Measurements from ENCODE around the gene POLA1.

The POLA1 gene

DNA sequence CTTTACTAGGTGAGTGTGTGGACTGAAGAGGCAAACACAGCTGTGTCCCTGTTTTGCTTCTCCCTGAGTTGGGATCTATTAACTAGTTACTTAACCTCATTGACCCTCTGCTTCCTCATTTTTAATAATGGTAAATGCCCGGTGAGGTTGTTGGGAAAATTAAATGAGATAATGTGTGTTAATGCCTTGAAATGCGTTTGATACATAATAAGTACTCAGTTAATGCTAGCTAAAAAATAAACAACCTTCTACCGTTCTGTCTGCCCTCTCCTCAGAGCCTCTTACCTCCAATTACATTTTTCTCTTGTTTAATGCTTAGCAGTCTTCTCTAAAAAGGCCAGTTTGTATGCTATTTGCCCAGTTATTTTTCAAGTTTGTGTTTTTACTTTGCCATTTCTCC lies 70.3 kb downstream of the POLA1 start:
- Histone ChIP-seq H3K79me2 (ENCODE audit: low read length) (no peaks in the 10 kb centered on the region), H4K20me1 (ENCODE audit: insufficient read depth, low read length) (no peaks in the 10 kb centered on the region), H3K9me3 (replicated peaks; ENCODE audit: insufficient read depth, low read length) (no peaks in the 10 kb centered on the region), H3K9me2 (replicated peaks; ENCODE audit: insufficient read depth, low read length) (no peaks in the 10 kb centered on the region), H2AFZ (ENCODE audit: low read length) (no peak overlapping the region), H3F3A (ENCODE audit: insufficient read depth, low read length) (no peaks in the 10 kb centered on the region), H3K27ac (ENCODE audit: low read length) (no peak overlapping the region), H3K36me3 (replicated peaks; ENCODE audit: insufficient read depth, low read length) (no peaks in the 10 kb centered on the region; the same call in 1 of the 2 replicates), H3K9ac (ENCODE audit: low read length) (no peak overlapping the region), H3K4me1 (ENCODE audit: low read length) (no peaks in the 10 kb centered on the region), H3K4me3 (ENCODE audit: low read length) (no peak overlapping the region), H3K27me3 (replicated peaks; ENCODE audit: insufficient read depth, low read length) (no peaks in the 10 kb centered on the region), H3K4me2 (ENCODE audit: low read depth, low read length) (no peak overlapping the region)
- TF ChIP-seq EZH2 (optimal IDR thresholded peaks at IDR 0.05; ENCODE audit: low read depth, low read length) (no peak), EZH2phosphoT487 (IDR thresholded peaks at IDR 0.05; ENCODE audit: low read length) (no peak)
- TF ChIP-seq, protein P1, sequence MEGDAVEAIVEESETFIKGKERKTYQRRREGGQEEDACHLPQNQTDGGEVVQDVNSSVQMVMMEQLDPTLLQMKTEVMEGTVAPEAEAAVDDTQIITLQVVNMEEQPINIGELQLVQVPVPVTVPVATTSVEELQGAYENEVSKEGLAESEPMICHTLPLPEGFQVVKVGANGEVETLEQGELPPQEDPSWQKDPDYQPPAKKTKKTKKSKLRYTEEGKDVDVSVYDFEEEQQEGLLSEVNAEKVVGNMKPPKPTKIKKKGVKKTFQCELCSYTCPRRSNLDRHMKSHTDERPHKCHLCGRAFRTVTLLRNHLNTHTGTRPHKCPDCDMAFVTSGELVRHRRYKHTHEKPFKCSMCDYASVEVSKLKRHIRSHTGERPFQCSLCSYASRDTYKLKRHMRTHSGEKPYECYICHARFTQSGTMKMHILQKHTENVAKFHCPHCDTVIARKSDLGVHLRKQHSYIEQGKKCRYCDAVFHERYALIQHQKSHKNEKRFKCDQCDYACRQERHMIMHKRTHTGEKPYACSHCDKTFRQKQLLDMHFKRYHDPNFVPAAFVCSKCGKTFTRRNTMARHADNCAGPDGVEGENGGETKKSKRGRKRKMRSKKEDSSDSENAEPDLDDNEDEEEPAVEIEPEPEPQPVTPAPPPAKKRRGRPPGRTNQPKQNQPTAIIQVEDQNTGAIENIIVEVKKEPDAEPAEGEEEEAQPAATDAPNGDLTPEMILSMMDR (IDR thresholded peaks at IDR 0.05; ENCODE audit: low read length): no peak
- DNase-seq: no peak

DNA sequence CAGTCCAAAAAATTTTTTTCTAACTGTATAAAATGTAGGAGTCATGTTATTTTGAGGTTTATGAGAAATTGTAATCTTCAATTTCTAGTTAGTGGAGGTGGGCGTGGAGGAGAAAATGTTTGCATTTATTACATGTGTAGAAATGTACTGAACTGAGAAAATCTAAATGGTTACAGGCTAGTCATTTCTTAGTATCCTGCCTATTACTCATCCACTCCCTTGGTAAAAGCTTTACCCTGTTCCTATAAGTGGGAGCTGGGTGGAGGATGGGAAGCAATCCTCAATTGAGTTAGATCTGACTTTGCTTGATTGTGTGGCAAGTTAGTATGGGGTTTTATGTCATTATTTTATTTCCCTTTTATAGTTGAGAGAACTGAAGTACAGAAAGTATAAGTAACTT lies 73.8 kb downstream of the POLA1 start:
- Histone ChIP-seq H3K9me3 (replicated peaks; ENCODE audit: insufficient read depth, low read length) (no peaks in the 10 kb centered on the region), H3K4me2 (ENCODE audit: low read depth, low read length) (no peak overlapping the region), H3K4me1 (ENCODE audit: low read length) (no peaks in the 10 kb centered on the region), H3F3A (ENCODE audit: insufficient read depth, low read length) (no peaks in the 10 kb centered on the region), H3K9ac (ENCODE audit: low read length) (no peak overlapping the region), H3K79me2 (ENCODE audit: low read length) (no peaks in the 10 kb centered on the region), H3K36me3 (replicated peaks; ENCODE audit: insufficient read depth, low read length) (no peaks in the 10 kb centered on the region), H3K4me3 (ENCODE audit: low read length) (no peak overlapping the region), H4K20me1 (ENCODE audit: insufficient read depth, low read length) (no peaks in the 10 kb centered on the region), H3K9me2 (replicated peaks; ENCODE audit: insufficient read depth, low read length) (no peaks in the 10 kb centered on the region), H2AFZ (ENCODE audit: low read length) (no peak overlapping the region), H3K27me3 (replicated peaks; ENCODE audit: insufficient read depth, low read length) (no peaks in the 10 kb centered on the region), H3K27ac (ENCODE audit: low read length) (no peak overlapping the region)
- TF ChIP-seq, protein P1 (IDR thresholded peaks at IDR 0.05; ENCODE audit: low read length): no peak
- TF ChIP-seq EZH2 (optimal IDR thresholded peaks at IDR 0.05; ENCODE audit: low read depth, low read length) (no peak), EZH2phosphoT487 (IDR thresholded peaks at IDR 0.05; ENCODE audit: low read length) (no peak)
- DNase-seq: no peak

DNA sequence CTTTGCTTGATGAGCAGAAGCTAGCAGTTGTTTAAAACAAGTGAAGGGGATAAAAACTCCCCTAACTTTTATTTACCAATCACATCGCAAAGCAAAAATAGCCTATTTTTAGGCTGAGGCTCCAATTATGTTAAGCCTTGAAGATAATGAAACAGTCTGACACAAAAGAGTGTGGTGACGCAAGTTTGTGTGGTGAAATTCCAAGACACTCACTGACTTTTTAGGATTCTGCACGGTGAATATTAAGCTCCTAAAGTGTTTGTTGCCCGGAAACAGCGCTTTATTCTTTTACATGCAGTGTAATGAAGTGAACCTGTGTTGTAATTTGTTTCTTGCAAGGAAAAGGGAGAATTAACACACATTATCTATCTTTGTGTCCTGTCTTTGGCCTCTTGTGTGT lies 74.8 kb downstream of the POLA1 start:
- no peak for DNase-seq
- no peak overlapping the region for H3K9ac ChIP-seq (ENCODE audit: low read length)
- no peaks in the 10 kb centered on the region for H3K36me3 ChIP-seq (replicated peaks; ENCODE audit: insufficient read depth, low read length)
- no peaks in the 10 kb centered on the region for H3K9me3 ChIP-seq (replicated peaks; ENCODE audit: insufficient read depth, low read length)
- H2AFZ ChIP-seq (ENCODE audit: low read length): no peak overlapping the region
- H4K20me1 ChIP-seq (ENCODE audit: insufficient read depth, low read length): no peaks in the 10 kb centered on the region
- no peak overlapping the region for H3K4me3 ChIP-seq (ENCODE audit: low read length)
- H3K4me1 ChIP-seq (ENCODE audit: low read length): no peaks in the 10 kb centered on the region
- H3F3A ChIP-seq (ENCODE audit: insufficient read depth, low read length): no peaks in the 10 kb centered on the region
- H3K79me2 ChIP-seq (ENCODE audit: low read length): no peaks in the 10 kb centered on the region
- no peak overlapping the region for H3K27ac ChIP-seq (ENCODE audit: low read length)
- TF ChIP-seq, protein P1 (IDR thresholded peaks at IDR 0.05; ENCODE audit: low read length): no peak
- TF ChIP-seq EZH2 (optimal IDR thresholded peaks at IDR 0.05; ENCODE audit: low read depth, low read length): no peak
- no peak for TF ChIP-seq EZH2phosphoT487 (IDR thresholded peaks at IDR 0.05; ENCODE audit: low read length)
- H3K4me2 ChIP-seq (ENCODE audit: low read depth, low read length): no peak overlapping the region
- H3K9me2 ChIP-seq (replicated peaks; ENCODE audit: insufficient read depth, low read length): no peaks in the 10 kb centered on the region
- no peaks in the 10 kb centered on the region for H3K27me3 ChIP-seq (replicated peaks; ENCODE audit: insufficient read depth, low read length)

Measured in MM.1S (cell line).